Amniotic epithelial cell (primary cell): Measurements from ENCODE around the gene RTP3.

Experiments
- DNase-seq: peaks from one replicate; pipeline ENCODE4 v3.0.0-alpha.2; 2010; ENCODE audit warnings: low read depth

The RTP3 gene

DNA sequence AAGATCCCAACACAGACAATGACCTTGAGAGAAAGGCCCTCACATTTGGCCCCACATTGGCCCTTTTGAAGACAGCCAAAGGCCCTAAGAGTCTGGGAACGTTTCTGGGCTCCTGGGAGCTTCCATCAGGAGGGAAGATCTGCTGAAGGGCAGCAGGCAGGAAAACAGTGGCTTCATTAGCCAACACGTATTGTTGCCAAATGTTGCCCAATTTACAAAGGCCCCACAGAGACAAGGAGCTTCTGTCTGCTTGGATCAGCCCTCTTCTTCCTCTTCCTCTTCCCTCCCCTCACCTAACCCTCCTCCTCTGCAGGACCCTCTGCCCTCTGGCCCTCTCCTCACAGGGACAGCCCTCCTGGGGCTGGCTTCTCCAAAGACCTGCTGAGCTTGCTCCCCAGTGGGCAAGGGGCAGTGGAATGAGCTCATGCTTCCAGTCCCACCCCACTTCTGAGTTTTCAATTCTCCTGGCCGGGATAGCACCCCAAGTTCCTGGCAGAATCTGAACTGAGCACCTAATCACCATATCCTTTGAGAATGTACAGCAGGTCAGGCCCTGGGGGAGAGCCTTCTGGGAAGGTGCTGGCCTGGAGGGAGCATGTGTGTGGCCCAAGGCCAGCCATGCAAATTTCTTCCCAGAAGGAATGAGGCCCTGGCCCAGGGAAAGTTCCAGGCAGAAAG, 28.0 kb upstream of the RTP3 start:
- no peak for DNase-seq

- DNase-seq = no peak
These were observed 26.9 kb upstream of the RTP3 start for GRCh38 chr3:46470831-46471230.

DNA sequence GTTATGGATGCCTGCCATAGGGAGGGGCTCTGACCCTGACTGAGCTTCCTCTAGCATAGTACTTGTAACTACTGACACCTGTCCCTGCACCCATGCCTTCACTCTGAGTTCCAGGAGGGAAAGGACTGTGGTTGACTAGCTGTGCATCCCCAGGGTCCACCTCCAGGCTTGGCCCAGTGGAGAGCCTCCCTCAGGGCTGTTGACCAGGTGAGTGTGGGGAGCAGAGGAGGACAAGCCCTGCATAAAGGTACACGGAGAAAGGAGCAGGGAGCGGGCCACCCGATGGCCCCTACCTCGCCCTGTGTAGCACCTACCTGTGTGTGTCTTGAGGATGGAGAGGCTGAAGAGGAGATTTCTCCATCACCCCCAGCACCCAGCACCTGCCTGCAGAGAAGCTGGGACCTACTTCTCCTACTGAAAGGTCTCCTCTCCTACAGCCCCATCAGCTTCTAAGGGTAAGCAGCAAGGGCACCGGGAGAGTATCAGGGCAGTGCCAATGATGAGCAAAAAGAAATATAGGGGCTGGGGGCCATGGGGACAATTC, 26.3 kb upstream of the RTP3 start:
- no peak for DNase-seq

- DNase-seq = no peak
These were observed 25.0 kb upstream of the RTP3 start for GRCh38 chr3:46472736-46473135.

DNA sequence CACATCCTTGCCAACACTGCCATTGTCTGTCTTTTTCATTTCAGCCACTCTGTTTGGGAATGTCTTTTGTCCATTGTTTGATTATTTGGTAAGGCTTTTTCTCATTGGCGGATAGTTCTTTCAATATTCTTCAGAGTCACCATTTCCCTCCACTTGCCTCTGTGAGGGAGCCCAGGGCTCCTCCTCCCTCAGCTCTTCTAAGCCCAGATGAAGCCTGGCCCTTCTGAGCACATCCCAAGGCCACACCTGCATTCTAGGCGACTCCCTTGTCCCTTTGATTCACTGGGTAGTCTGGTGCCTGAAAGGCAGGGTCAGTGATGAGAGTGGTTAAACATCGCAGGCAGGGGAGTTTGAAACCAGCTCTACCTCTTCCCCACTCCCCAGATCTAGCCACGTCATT, 20.6 kb upstream of the RTP3 start:
- no peak for DNase-seq

DNA sequence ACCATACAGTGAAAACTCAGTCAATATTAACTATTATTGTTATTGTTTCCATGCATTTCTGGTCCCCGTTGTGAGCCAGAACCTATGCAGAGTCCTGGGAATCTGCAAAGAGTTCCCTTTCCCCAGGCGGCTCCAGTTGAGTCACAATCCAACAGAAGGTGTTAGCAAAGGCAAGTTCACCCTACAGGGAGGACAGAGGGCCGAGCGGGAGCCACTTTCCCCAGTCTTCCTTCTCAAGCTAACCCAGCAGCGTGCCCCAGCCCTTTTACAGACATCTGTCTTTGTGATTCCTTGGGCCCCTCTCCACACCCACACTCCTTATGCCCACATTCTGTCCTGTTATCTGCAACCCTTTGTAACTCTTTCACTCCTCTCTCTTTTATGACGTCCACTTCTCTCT, 20.0 kb upstream of the RTP3 start:
- no peak for DNase-seq

DNA sequence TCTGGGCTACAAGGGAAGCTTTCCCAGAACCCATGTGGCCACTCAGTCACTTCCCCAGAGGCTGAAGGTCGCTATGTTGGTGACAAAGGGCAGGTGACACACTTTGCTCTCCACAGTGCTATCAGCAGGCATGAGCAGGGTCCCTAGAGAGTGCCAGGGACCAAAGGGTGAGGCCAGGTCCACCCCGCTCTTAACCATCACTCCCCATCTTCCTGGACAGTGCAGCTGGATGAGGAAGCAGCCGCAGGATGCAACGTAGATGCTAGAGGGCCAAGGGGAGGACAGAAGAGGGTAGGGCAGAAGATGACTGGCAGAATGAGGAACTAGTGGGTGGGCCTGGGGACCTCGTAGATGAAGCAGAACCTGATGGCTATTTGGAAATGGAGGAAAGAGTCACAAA, 19.4 kb upstream of the RTP3 start:
- DNase-seq = no peak

DNA sequence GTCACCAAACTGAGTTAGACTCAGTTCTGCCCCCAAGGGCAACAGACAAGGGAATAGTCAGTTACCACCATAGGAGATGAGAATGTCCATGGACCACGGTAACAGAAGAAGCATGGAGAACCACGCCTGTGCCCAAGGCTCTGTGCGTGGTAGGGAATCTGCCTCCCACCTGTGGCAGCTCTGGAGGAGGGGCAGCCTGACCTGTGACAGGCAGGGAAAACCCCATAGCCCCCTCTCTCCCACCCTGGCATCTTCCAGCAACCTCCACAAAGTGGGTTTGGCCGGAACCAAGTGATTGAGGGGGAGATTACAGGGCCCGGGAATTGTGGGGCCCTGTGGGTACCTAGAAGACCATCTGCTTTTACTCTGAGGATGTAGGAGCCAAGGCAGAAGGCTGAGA, 18.8 kb upstream of the RTP3 start:
- no peak for DNase-seq

DNA sequence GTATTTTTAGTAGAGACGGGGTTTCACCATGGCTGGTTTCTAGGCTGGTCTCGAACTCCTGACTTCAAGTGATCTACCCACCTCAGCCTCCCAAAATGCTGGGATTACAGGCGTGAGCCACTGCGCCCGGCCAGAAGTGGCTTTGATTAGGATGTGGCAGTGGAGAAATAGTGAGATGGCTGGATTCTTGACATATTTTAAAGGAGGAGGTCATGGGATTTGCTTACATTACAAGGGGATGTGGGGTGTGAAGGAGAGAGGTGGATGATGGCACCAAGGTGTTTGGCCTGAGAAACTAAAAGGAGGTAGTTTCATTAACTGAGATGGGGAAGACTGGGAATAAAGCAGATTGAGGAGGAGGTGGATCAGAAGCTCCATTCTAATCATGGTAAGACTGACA, 18.1 kb upstream of the RTP3 start:
- no peak for DNase-seq

GRCh38 chr3:46480491-46481195, 17.1 kb upstream of the RTP3 start:
- DNase-seq = no peak

DNA sequence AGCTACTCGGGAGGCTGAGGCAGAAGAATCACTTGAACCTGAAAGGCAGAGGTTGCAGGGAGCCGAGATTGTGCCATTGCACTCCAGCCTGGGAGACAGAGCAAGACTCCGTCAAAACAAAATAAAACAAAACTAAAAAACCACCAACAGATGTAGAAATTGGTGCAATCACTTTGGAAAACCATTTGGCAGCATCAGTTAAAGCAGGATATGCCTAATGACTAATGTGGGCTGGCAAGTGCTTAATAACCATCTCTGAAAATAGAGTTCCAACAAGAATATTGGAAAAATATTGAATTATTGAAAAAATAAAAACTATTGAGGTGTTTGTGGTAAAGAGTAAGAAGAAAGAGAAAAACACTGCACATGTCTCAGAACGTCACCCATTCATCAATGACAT, 16.1 kb upstream of the RTP3 start:
- no peak for DNase-seq

DNA sequence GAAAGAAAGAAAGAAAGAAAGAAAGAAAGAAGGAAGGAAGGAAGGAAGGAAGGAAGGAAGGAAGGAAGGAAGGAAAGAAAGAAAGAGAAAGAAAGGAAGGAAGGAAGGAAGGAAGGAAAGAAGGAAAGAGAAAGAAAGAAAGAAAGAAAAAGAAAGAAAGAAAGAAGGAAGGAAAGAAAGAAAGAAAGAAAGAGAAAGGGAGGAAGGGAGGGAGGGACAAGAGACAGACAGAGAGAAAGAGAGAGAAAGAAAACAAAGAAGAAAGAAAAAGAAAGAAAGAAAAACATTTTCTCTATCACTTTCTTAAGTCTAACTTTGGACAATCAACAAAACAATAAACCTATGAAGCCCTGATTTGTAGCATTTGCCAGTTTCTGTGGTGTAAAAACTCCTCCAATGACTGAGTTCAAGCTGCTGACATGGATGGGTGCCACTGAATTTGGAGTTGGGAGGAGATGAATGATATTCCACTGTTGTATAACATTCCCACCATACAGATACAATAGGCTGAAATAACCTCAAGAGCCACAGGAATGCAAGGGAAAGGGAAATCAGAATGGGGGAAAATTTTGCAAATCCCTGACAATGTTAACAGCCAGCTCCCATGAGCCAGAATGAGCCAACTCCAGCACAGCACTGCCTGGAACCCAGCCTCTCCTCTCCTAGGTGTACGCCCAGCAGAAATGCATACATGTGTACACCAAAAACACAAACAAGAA, 15.0 kb upstream of the RTP3 start:
- DNase-seq = peak; percentile 43

DNA sequence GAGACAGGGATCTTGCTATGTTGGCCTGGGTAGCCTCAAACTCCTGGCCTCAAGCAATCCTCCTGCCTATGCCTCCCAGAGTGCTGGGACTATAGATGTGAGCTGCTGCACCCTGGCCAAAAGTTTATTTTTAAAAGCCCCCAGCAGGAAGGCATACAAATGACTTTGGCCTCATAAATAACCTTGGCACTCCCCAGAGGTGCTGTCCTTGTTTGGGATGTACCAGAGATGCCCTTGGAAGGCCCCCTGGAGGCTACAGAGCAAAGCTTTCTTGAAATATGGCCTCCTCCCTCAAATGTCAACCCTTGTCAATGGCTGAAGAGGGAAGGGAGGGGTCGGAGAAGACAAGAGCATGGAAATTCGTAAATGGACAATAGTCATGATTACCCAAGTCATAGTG, 14.0 kb upstream of the RTP3 start:
- no peak for DNase-seq

DNA sequence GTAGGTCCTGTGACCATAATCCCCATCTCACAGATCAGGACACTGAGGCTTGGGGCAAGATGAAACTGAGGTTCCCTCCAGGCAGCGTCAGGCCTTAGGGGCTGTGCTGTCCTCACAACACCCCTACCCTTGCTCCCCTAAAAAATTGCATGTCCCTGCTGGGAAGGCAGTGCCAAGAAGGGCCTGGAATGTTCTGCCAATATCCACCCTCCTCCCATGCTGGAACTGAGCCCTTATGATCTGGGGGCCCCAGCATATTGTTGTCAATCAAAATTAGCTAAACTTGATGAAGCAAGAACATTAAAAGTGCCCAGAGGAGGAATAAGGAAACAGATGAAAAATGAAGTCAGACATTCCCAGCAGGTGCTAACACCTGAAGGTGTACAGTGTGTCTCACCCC, 13.4 kb upstream of the RTP3 start:
- no peak for DNase-seq

- DNase-seq = no peak
These were observed 12.6 kb upstream of the RTP3 start for GRCh38 chr3:46484911-46485778.

GRCh38 chr3:46485779-46486175, 12.0 kb upstream of the RTP3 start:
- DNase-seq = no peak

DNA sequence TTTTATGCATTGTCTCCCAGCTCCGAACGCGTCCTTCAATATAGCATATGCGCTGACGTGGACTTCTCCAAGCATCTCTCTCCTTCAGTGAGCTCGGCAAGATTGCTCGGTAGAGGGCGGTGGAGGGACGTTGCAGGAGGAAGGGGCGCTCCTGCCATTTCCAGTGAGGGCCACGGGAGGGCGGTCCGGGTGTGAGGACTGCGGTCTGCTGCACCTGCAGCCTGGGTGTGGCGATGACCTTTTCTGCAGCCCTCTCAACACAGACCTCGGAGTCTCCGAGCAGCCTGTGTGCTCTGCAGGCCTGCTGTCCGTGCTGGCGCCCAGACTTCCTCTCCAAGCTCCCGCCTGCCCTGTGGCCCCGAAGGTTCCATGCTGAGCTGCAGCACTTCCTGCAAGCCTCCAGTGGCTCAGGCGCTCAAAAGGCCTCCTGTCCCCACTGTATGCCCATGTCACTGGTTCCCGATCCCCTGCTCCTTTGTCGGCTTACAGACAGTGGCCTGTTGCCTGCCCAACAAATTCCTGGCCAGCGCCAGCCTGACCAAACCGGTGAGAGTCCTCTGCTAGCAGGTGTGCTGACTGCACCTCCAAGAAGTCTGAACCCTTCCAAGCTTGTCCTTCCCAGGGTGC, 8.9 kb upstream of the RTP3 start:
- peak; percentile 81 for DNase-seq

GRCh38 chr3:46489381-46489780, 8.4 kb upstream of the RTP3 start:
- no peak for DNase-seq

DNA sequence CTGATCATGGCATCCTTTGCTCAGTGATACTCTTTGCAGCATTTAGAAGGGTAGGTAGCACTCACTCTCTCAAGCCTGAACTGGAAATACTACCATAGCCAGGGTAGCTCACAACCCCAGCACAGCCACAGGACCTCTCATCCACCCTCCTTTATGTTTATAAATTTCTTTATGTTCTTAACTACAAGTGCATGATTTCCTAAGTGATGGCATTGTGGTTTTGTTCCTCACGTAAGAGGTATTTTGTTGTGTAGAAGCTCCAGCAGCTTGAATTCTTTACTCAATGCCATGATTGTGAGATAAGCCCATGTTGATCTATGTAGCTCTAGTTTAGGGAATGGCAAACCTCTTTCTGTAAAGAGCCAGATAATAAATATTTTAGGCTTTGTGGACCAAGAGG, 7.9 kb upstream of the RTP3 start:
- peak; percentile 98 for DNase-seq

GRCh38 chr3:46490338-46491084, 7.3 kb upstream of the RTP3 start:
- peak; percentile 87 for DNase-seq
